NB4 (cell line): ENCODE data around the gene MYO16.

Experiments used
- CTCF ChIP-seq: IDR thresholded peaks from one replicate; pipeline ENCODE4 v1.5.1; 2012; ENCODE audit warnings: low read depth, low read length
- MAX ChIP-seq: IDR thresholded peaks from 2 replicates; pipeline ENCODE4 v1.6.1; 2011; ENCODE audit warnings: low read depth, low read length
- POLR2A ChIP-seq: IDR thresholded peaks from 2 replicates; pipeline ENCODE4 v1.6.1; 2011; ENCODE audit warnings: mild to moderate bottlenecking; ENCODE audit not compliant: insufficient read length; ENCODE audit errors: extremely low read depth

GRCh38 chr13:108980237-108980636, 350.8 kb downstream of the MYO16 start:
- no peak for TF ChIP-seq CTCF
- no peak for TF ChIP-seq MAX
- no peak for TF ChIP-seq POLR2A
